Right forelimb (tissue), 1 donor: ENCODE measurements around the gene CBX5.
"Not testable (repeated sequence)": the region's sequence is repeated elsewhere in the genome, so short reads cannot be mapped to it uniquely, and the experiment has no call there.

Source experiments
- DNase-seq: peaks from one replicate; pipeline ENCODE4 v3.0.0-alpha.2; 2018

Gene CBX5

DNA sequence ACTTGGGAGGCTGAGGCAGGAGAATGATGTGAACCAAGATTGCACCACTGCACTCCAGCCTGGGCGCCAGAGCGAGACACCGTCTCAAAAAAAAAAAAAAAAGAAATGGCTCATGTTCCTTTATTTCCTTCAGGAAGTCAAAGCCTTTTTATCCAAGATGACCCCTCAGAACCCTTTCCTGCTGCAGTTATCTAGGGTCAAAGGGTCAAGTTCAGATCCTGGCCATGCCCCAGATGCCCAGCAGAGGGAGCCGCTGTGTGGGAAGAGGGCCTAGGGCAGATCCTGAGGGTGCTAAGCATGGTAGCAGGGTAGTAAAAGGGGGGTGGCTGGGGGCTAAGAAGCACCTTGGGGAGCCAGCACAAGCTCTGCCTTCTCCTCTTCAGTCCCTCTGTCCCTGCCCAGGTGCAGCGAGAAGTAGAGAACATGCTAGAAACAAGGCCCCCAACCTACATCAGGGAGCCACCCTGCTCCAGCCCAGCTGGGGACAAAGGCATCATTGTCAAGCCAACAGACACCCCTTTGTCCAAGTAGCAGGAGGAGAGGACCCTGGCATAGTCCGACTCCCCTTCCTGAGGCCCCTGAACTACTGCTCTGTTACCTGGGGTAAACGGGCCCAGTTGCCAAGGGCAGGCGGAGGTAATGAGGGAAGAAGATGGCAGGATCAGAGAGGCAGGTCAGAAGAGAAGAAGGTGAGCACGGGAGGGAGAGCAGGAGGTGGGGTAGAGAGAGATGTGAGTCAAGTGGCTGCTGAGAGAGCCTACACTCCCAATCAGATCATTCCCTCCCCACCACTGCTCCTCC is 14.4 kb upstream of the CBX5 start:
- no peak for DNase-seq

GRCh38 chr12:54292931-54293241 is 13.0 kb upstream of the CBX5 start:
- DNase-seq: no peak

- DNase-seq: no peak
Observed at GRCh38 chr12:54292083-54292930, 12.4 kb upstream of the CBX5 start.

DNA sequence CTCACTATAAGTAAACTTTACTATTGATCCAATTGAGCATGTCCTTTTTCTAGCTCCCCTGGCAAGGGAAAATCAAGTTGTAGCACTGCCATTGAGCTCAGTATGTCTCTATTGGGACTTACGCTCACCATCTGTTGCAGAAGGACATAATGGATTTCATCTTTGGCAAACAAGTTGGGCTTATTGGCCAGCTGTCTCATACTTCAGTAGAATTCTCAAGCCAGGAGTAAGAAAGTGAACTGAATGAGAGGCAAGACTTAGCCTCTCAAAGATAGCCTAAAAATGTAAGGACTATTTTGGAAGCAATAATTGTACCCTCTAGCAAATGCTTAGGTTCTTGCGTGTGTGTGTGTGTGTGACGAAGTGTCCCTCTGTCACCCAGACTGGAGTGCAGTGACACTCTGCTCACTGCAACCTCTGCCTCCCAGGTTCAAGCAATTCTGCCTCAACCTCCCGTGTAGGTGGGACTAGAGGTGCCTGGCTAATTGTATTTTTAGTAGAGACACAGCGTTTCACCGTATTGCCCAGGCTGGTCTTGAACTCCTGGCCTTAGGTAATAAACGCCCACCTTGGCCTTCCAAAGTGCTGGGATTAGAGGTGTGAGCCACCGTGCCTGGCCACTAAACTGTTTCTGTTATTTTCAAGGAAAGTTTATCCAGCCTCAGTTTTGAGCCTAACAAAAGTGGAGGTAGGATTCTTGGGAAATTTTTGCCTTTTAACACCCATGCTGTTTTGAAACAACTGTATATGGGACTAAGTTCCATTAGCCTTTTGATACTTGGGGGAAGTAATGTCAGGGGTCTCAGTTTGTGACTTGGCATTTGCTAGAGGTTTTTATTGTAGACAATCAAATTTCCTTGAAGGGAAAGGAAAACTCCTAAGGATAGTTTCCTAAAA is 7.6 kb upstream of the CBX5 start:
- no peak for DNase-seq

DNA sequence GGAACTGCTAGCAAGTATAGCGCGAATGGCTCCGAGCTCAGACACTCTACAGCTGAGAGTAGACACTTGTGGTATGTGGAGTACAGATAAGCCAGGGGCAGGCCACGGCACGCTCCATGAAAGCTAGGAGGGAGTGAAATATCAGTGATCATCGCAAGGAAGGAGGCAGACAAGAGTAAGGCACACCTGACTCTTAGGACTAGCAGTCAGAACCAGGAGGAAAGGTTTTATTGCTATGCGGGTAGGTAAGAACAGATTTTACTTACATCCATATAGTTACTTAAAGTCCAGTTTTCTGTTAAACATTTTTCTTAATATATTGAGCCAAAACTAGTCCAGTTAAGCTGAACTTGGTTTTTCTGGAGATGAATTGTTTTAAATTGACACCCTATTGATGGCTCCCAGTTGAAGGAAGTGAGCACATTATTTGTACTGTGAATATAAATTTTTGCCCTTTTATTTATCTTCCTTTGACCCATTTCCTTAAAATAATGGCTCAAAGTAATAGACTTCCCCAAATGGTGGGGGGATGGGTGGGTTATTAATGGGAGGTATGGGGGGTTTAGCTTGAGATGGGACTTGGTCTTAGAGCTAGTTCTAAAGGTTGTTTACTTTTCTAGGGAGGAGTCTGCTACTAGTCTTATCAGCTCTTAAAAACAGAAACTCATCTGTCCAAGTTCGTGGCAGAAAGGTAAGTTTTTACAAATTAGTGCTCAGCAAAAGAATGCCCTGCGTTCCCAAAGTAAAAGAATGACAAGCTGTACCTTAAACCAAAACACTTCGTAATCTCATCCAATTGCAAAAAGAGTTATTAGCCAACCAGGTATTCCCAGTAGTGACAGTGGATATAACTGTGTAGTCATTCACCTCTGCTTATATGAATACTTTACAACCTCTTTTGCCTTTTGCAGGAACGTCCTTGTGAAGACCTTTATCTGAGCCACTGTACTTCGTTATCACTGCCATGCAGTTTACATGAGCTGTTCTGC is 6.4 kb upstream of the CBX5 start:
- no peak for DNase-seq

GRCh38 chr12:54285150-54286041 is 5.5 kb upstream of the CBX5 start:
- DNase-seq: no peak

DNA sequence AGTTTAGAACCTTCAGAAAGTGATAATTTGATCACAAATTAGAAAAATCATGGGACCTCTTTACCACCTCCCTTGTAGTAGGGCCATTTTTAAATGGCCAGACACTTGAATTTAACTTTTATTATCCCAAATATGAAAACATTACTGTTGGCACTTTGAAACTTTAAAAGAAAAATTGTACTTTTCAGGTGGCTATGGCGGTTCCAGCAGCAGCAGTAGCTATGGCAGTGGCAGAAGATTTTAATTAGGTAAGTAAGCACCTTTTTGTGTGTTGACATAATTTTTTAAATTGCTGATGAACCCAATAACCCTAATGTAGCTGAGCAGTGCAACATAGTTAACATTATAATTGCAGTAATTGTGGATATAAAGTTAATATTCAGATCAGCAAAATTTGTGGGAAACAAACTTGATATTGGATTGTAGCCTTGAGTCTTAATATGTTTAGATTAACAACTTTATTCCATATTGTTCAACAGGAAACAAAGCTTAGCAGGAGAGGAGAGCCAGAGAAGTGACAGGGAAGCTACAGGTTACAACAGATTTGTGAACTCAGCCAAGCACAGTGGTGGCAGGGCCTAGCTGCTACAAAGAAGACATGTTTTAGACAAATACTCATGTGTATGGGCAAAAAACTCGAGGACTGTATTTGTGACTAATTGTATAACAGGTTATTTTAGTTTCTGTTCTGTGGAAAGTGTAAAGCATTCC is 4.3 kb upstream of the CBX5 start:
- not testable (repeated sequence) for DNase-seq

DNA sequence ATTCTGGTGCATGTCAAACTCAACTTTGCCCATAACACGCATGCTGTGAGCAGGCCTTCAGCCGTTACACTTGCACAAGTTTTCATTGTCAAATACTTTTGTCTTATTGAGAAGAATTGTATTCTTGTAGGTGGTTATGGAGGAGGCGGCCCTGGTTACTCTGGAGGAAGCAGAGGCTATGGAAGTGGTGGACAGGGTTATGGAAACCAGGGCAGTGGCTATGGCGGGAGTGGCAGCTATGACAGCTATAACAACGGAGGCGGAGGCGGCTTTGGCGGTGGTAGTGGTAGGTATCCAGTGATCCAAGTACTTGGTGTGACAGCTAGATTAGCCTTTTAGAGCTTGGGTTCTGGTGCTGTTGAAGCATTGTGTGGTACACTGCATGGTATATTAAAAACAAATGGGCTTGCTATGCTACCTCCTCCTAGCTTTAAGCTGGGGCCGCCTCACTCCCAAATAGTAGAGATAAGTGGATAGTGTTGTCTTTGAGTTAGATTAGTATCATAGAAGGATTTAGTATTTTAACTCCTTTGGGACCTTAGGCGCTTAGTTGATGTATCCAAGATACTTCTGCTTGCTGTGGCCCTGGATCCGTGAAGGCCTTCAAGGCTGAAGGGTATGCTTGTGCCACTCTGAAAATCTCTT is 3.1 kb upstream of the CBX5 start:
- DNase-seq: no peak

- DNase-seq: not testable (repeated sequence)
Observed at GRCh38 chr12:54281694-54282093, 1.8 kb upstream of the CBX5 start.

GRCh38 chr12:54281261-54281638 is 1.3 kb upstream of the CBX5 start:
- not testable (repeated sequence) for DNase-seq

GRCh38 chr12:54280468-54281260 is 742 bp upstream of the CBX5 start, which contains the start of gene HNRNPA1:
TSS of gene HNRNPA1 (plus strand) at chr12:54280726. CDS start at chr12:54280808, 82 bp downstream.
- peak; percentile 93 for DNase-seq

DNA sequence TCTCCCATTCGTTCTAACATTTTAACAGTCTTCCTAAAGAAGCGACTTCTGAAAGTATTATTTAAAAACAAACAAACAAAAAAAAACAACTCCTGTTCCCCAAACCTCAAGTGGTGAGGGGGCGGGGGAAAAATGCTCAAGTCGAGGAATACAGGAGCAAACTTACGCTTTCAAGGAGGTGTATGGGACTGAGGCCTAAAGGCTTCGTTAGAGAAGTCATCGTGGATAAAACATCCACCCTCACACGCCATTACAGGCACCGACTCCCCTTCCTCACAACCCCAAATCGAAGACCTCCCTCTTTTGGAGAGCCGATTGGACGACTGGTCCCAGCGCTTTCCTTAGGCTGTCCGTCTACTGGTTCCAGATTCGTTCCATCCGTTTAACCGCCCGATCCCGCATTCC is 693 bp downstream of the CBX5 start:
- DNase-seq: no peak

DNA sequence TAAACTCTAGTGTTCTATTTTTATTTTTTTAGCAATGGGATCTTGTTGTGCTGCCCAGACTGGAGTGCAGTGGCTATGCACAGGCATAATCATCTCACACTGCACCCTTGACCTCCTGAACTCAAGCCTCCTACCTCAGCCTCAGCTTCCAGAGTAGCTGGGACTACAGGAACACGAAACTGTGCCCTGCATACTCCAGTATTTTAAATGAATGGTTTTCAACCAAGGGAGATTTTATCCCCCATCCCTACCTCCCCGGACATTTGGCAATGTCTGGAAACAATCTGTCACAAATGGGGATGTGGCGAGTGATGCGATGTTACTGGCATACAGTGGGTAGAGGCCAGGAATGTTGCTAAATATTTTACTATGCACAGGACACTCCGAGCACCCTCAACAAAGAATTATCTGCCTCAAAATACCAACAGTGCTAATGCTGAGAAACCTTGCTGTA is 2.1 kb downstream of the CBX5 start:
- no peak for DNase-seq

- DNase-seq: no peak
Observed at GRCh38 chr12:54276368-54276767, 3.6 kb downstream of the CBX5 start.

- DNase-seq: no peak
Observed at GRCh38 chr12:54273981-54274380, 5.9 kb downstream of the CBX5 start.

GRCh38 chr12:54272214-54272613 is 7.7 kb downstream of the CBX5 start:
- no peak for DNase-seq

DNA sequence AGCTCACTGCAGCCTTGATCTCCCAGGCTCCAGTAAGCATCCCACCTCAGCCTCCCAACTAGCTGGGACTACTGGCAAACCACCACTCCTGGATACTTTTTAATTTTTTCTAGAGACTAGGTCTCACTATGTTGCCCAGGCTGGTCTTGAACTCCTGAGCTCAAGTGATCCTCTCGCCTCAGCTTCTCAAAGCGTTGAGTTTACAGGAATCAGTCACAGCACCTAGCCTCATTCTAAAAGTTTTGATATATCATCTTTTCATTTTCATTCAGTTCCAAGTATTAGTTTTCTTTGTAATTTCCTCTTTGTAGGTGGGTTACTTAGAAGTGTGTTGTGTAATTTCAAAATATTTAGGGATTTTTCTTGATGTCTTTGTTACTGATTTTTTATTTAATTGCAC is 9.6 kb downstream of the CBX5 start:
- no peak for DNase-seq

DNA sequence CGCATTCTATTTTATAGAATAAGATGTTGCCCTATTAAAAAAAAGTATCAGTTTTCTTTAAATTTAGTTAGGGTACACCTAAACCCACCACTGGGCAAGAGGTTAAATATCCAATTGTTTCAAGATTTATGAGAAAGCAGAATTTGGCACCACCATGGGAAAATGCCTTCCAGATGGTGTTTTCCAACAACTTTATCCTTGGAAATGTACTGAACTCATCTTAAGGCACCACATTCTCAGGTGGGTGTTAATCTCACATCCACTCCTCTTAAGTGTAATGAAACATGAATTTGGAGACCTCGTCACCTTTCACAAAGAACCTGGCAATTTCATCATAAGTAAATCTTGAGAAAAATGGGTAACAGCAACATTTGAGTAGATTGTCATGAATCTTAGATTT is 13.1 kb downstream of the CBX5 start:
- DNase-seq: no peak

- no peak for DNase-seq
Observed at GRCh38 chr12:54265364-54265812, 14.5 kb downstream of the CBX5 start.
